ENCODE measurements around the gene RETREG1.

DNA sequence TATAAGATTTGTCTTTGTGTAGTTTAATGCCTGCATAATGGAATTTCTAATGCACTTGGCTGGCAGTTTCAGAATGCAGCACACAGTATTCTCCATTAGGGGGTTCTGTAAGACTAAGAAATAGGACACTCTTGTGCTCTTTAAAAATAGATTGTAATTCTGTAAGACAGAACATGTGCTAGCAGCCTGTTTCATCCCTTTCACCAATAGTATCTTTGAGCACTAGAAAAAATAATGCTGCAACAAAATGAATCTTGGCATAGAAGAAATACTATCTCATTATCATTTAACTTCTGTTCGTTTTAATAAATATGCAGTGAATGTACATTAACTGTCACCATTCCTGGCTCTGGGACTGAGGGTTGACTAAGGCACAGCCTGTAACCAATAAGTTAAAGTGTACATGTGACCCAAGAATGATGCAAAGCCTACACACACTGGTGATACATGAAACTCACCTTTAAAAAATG is 127.4 kb downstream of the RETREG1 start:
- peak; percentile 65 for TF ChIP-seq CTCF (IDR thresholded peaks at IDR 0.05; ENCODE audit: low read length)
- no peak for TF ChIP-seq EZH2 (IDR thresholded peaks at IDR 0.05; ENCODE audit: borderline replicate concordance, low read length)
